ENCODE measurements around the gene TMEM92.

DNA sequence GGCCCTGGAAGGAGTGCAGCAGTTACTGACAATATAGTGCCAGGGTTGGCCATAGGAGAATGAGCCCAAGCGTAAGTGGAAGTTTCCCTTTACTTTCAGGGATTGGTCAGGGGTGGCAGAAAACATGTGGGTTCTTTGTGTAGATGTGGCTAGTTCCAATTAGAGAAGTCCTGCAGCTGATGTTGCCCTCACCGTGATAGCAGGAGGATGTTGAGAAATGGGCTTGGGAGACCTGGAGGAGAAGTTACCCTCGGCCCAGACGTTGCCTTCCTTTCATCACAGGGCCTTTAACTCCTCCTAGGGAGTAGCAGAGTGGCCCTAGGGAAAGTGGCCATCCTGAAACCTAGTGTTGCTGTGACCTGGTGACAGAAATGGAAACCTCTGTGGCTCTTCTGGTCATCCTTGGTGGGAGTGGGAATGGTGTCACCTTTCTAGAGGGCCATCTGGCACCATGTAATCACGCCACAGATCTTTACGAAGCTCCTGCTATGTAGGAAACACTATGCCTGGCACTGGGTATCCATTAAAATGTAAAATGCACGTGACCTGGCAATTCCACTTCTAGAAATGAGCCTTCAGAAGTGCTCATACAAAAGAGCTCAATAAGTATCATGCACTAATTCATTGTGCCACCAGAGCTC, 6.7 kb downstream of the TMEM92 start:
- TF ChIP-seq, protein P1, sequence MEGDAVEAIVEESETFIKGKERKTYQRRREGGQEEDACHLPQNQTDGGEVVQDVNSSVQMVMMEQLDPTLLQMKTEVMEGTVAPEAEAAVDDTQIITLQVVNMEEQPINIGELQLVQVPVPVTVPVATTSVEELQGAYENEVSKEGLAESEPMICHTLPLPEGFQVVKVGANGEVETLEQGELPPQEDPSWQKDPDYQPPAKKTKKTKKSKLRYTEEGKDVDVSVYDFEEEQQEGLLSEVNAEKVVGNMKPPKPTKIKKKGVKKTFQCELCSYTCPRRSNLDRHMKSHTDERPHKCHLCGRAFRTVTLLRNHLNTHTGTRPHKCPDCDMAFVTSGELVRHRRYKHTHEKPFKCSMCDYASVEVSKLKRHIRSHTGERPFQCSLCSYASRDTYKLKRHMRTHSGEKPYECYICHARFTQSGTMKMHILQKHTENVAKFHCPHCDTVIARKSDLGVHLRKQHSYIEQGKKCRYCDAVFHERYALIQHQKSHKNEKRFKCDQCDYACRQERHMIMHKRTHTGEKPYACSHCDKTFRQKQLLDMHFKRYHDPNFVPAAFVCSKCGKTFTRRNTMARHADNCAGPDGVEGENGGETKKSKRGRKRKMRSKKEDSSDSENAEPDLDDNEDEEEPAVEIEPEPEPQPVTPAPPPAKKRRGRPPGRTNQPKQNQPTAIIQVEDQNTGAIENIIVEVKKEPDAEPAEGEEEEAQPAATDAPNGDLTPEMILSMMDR (IDR thresholded peaks at IDR 0.05): no peak
- no peak for TF ChIP-seq POLR2A (IDR thresholded peaks at IDR 0.05)

All from adrenal gland (tissue), 5 donors.